NCI-H446 treated with DMSO at 0.1 percent for 48 hours (cell line): ENCODE data around the gene MDGA2.
"Not testable (repeated sequence)": the region's sequence is repeated elsewhere in the genome, so short reads cannot be mapped to it uniquely, and the experiment has no call there.

Source experiments
- DNase-seq: peaks from one replicate; lab custom pipeline; 2025; lab: John Stamatoyannopoulos, UW

Gene MDGA2

DNA sequence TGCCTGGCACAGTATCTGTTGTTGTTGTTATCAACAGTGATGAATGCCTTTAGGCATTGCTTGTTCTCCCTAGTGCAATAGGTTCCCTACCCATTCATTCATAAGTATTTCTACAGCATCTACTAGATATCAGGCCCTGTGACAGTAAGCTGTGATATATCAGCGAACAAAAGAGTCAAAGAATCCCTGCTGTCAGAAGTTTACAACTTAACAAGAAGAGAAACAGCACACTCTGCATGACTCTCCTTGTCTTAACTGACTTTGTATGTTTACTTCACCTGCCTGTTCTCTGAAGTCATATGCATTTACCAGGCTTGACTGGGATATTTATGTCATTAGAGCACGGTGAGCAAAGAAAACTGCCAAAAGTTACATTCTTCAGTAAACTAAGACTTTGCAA lies 571.6 kb downstream of the MDGA2 start:
- no peak for DNase-seq

DNA sequence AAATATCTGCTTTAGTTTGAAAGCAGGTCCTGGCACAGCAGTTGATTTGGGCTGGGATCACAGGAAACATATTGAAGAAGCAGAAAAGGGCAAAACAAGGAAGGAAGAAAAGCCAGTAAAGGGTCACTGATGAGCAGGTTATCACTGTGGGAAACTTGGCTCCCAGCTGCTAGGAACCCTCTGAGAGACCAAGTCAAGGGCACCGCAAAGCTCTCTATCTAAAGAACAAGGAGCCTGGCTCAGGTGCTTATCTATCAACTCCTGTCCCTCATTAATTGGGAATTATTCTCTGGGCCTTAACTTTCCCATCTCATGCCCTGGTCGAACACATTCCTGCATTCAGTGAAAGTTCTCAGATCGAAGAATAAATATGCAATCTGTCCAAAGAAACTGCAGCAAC lies 572.9 kb downstream of the MDGA2 start:
- no peak for DNase-seq

DNA sequence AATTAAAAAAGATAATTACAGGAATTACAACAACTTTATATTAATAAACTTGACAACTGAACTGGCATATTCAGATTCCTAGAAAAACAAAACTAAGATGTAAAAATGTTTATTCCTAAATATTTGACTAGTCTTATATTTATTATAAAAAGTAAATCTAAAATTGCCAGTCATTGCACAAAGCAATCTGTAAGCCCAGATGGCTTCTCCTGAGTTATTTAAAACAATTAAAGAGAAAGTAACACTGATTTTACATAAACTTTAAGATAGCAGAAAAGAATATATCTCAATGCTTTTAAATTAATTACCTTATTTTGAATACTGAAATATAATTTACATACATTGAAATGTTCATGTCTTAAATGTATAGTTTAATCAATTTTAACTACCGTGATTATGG lies 589.7 kb downstream of the MDGA2 start:
- no peak for DNase-seq

DNA sequence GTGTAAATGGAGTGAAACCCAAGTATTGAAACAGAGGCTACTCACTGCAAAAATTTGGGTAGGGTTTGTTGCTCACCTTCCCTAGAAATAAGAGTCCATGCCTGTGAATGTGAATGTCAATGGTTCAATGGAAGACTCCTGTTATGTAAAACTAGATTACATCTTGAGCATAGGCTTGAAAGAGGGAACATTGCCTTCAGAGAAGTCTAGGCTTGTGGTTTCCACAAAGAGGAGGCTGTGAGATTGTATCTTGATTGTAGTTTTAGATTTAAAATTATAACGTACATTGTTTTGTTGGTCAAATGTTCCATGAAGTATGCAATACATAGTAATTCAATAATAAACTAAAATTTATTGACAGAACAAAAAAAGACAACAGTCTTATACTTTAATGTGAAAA lies 610.1 kb downstream of the MDGA2 start:
- no peak for DNase-seq

DNA sequence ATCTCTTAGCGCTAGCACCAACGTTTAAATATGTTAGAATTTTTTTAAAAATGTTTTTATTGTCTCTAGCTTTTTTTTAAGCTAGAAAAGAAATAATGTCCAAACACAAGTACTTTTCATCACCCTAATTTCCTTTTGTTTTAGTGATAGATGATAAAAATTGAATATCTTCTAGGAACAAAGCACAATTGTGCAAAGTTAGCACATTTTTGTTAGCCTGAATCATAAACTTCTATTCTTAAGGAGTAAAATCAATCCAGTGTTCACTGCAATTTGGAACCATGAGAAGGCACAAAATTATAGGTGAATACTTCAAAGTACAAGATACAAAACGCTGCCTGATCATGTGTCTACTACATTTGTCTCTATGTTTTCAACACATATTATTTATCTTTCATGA lies 615.4 kb downstream of the MDGA2 start:
- DNase-seq = no peak

DNA sequence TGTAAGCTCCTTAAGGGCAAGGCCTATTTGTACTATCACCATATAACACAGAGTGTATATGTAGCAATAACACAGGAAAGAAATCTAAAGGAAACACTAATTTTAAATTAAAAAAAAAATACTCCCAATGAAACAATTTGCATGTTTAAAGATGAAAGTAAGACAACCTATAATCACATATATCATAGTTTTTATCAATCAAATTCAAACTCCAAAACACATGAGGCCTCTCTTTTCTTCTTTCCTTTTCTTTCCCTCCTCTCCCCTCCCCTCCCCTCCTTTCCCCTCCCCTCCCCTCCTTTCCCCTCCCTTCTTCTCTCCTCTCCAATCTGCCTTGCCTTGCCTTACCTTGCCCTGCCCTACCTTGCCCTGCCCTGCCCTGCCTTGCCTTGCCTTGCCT lies 618.0 kb downstream of the MDGA2 start:
- DNase-seq = no peak

DNA sequence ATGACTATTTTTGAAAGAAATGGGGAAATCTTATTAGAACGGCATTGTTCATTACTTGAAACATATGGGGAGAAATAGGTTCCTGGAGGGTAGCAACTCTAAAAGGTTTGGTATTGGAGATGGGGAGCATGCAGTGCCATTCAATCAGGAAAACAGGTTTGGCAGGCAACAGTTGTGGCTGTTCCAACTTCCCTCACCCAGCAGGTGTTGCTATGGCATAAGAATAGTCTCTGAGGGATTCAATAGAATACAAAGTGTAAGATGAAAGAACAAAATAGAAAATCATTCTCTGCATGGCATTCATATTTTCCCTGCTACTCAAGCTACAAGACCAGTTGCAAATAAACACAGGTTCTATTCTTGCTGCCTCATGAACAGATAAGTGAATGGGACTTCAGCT lies 630.6 kb downstream of the MDGA2 start:
- no peak for DNase-seq

DNA sequence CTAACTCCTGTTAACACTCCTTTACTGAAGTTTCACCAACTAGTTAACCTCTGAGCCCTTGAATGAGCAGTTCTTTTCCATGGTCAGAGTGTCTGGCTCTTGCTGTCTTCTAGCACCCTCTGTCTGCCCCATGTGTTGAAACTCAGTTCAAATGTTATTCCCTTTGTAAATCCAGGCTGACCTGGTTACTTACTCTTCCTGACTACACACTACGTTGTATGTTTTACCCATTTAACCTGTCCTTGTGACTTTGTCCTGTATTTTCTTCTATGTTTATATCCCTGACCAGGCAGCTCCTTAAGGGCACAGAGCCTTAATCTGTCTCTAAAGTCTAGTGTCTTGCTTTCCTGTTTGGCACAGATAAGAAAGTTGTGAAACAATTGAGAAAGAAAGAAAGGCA lies 634.9 kb downstream of the MDGA2 start:
- DNase-seq = no peak

DNA sequence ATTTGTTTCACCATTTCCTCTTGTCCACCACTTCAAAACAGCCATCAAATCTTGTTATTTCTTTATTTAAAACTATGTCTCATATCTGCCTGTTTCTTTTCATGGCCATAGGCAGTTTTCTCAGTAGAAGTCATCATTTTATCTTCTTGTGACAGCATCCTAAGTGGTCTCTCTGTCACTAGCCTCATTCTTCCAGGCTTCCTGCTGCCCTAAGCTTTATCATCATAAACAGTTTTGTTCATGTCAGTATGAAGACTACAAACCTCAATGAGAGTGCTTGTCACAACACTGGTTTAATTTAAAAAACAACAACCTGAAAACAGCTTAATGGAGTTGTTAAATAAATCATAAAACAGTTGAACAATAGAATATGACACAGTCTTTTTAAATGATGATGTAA lies 636.1 kb downstream of the MDGA2 start:
- no peak for DNase-seq

DNA sequence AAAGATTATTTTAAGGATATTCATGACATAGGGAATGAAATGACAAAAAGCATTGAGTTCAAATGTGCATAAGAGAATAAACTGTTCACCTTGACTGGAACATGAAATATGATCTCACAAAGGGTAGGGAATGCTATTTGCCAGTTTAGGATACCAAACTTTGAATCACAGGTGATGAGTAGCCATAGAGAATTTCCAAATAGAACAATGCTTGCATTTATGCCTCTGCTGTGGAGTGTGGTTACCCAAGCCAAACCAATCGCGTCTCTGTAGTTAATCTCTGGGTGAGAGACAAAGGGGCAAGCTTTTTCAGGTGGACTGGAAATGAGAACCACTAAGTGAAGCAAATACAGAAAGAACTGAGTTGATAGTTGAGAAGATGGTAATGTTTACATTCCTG lies 652.7 kb downstream of the MDGA2 start:
- DNase-seq = no peak

DNA sequence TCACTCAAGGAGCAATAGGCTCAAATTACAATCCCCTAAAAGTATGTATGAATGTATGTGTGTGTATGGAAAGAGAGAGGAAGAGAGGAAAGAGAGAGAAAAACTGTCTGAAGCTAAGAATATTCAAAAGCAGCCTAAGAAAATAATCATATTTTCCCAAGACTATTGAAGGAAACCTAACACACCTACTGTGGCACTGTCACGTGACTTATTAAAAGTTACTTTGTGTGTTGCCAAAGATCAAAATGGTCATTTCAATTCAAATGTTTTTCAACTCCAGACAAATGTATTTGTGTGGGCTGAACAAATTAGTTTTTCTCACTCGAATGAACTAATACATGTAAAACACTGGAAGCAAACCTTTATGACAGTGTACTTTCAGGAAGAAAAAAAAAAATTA lies 654.9 kb downstream of the MDGA2 start:
- no peak for DNase-seq

DNA sequence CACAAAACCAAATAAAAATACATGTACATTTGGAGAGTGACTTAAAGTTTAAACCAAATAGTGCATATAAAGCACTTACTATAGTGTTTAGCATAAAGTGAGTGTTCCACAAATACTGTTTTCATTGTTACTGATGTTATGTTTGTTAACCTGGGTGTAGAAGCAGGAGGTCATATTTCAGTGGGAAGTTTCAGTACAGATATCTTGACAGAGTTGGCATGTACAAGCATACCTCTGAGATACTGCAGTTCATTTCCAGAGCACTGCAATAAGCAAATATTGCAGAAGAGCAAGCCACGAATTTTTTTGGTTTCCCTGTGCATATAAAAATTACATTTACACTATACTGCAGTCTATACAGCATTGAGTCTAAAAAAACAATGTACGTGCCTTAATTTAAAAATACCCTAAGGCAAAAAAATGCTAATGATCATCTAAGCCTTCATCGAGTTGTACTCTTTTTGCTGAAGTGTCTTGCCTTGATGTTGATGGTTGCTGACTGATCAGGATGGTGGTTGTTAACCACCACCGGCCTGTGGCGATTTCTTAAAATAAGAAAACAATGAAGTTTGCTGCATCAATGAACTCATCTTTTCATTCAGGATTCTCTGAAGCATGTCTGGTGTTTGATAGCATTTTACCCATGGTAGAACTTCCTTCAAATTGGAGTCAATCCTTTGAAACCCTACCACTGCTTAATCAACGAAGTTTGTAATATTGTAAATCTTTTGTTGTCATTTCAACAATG lies 662.7 kb downstream of the MDGA2 start:
- no peak for DNase-seq

DNA sequence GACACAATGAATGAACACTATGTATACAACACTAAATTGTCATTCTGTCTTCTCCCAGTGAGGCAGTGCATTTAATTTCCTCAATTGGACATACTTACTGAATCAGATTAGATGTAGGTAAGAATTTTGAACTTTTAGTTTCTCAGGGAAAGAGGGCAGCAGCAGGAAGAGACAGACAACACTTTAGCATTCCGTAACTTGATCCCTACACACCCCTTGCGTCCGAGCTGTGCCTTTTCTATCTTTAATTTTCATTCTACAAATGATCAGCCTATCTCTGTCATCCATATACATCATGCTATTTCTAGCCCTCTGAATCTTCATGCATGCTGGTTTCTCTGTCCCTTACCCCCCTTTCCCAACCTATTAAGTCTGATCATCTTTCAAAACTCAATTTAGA lies 665.8 kb downstream of the MDGA2 start:
- no peak for DNase-seq

DNA sequence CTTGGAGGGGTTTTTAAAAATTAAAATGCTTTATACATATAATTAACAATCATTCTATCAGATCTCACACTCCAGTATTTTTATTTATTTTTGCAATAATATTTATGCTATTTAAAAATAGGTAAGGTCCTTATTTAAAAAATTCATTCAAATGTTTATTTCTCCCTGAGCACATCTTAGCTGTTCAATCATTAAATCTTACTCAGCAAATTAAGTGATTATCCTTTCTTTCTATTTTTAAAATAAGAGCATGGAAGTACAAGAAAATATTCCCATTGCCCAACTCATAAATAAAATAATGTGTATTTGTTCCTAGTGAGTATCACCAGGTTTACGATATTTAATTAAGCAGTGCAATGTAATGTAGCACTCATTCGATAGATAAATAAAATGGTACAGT lies 666.7 kb downstream of the MDGA2 start:
- no peak for DNase-seq

DNA sequence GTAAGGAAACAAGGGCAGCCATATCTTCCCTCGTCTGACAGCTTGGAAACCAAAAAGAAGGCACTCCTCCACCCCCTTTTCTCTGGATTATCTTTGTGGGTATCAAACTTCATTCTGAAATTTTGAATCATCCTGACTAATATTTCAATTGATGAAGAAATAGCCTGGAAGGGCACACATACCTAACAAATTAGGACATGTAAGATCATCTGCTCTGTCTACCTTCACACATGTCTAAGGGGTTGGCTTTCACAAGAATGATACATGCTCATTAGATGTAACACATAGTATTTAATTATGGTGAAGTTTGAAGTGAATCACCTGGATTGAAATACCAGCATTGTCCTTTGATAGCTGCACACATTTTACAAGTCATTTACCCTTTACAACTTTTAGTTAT lies 675.7 kb downstream of the MDGA2 start:
- DNase-seq = no peak

DNA sequence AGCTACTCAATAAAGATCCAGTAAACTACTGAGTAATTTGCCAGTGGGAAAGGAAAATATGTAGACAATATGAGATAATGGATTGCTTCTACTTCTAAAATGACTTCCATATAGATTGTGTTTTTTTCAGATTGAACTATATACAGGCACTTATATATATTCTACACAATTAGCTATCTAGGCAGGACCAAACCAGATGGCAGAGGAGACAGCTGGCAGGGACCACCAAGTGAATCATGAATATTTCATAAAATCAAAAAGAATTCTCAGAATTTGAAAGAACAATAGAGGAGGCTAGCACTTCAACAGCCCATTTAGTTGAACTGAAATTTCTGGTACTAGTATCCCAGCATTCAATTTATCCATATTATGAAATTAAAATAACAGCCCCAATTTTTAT lies 685.8 kb downstream of the MDGA2 start:
- DNase-seq = no peak

DNA sequence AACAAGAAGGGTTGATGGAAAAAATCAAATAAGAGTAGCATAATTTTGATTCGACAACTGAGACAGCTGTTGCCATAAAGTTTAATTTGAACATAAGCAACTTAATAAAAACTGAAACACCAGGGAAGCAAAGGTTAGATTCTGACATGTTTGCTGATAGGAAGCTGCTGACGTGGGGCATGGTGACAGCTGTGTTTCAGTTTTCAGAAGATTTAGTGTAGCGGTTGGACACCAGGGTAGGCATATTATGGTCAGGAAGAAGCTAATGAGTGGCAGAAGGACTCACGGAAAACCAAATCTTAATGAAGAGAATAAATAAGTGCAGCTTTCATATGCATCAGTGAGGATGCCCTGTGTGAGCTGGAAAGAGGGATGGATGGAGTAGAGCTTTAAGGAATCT lies 687.1 kb downstream of the MDGA2 start:
- no peak for DNase-seq

DNA sequence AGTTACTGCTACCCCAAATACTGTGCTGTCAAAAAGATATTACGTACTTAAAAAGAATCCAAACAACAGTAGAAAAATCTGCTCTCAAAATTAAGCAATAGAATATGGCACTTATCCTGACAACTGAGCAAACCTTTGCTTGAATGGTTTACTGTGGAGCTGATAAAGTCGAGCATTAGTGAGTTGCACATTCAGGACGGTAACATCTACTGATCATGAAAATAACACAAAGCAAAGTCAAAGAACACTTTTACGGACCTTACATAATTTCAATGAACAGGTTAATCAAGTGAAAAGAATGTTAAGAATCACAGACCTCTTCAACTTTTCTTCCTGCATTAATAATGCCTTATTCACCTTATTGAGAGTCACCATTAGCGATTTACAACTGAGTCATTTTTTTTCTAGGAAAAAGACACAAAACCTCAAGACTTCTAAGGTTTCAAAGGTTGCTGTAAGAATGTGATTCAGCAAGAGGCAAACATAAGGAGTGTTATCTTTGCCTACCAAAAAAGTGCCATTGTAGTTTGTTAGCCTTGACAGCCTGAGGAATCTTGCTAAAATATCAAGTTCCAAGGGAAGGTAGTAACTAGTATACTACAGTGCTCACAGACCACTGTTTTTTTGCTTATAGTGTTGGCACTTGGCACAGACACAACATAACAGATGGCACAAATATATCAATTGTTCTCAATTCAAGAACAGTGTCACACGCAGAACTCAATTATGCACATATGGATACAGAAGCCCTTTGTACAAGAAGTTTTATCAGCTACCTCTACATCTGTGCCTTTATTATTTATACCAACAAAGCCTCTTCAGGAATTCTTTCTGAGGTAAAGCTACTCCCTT lies 689.6 kb downstream of the MDGA2 start:
- DNase-seq = no peak

DNA sequence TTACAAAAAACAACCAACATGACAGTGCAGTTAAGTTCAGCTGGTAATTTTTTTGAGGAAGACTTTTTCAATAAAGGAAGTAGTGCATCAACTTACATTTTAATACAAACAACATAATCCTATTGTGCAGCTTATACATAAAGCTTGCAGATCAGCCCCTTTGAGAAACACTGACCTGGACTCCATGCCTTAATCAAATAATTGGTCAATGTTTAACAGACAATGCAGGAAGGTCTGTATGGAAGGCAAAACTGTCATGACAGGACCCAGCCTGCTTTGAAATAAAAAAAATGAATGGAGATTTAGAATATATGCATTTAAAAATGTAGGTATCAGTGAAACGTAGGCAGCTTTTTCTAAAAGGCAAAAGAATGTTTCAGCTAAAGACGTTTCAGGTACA lies 702.1 kb downstream of the MDGA2 start:
- no peak for DNase-seq

DNA sequence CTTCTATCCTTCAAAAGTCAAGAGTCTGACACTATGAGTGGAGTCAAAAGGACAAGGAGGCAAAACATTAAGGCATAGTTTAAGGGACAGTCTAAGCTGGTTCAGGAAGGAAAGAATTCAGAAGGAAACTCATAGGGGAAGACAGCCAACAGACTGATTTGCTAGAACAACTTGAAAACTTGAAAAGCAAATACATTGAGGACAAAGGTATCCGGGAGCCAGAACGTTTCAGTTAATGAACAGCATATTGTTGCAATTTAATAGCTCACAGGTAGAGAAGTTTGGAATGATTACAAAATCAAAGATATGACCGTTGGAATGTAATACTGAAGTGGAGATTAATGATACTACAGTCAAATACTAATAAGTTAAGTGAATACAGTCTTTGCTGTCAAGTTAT lies 711.0 kb downstream of the MDGA2 start:
- DNase-seq = no peak

DNA sequence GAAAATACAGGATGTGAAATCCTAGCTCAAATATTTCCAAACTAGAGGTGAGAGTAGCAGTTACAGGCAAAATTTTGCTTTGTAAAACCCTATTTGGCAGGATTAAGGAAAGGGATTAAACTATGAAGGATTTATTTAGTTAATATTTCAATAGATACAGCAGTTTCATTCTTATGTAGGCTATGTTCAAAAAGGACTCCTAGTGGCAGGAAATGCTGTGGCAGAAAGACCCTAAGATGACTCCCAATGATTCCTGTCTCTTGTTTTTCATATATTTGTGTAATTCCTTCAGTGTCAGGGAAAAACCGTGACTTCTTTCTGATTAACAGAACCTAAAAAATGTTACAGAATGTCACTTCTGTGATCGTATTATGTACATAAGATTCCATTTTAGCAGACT lies 724.3 kb downstream of the MDGA2 start:
- DNase-seq = no peak

DNA sequence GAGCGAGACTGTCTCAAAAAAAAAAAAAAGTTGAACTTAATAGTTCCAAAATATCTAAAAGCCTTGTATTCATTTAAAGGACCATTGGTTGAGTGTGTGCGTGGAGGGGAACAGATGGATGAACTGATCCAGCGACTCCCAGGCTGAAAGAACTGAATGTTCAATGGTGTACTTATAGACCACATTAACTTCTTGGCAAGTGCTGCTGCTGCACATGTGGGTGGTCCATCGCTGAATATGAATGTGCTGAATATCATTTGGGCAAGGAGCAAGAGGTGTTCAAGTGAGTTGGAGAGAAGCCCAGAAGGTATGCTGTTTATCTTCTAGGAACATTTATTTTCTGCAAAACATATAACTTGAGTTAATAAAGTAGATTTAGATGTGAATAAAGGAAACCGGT lies 734.8 kb downstream of the MDGA2 start:
- no peak for DNase-seq

DNA sequence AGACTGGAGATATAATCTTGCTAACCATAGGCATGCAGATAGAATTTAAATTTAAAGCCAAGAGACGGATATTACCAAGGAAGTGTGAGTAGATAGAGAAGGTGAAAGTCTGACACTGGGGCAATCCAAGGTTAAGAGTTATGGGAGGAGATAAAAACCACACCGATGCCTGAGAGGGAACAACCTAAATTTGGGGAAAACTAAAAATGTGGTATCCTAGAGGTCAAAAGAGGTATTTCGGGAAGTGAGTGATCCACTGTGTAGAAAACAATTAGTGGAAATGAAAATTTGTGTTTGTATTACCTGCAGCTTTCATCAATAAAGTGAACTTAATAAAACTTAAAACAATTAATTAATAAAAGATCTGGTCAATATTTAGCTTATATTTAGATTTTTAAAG lies 754.9 kb downstream of the MDGA2 start:
- no peak for DNase-seq

DNA sequence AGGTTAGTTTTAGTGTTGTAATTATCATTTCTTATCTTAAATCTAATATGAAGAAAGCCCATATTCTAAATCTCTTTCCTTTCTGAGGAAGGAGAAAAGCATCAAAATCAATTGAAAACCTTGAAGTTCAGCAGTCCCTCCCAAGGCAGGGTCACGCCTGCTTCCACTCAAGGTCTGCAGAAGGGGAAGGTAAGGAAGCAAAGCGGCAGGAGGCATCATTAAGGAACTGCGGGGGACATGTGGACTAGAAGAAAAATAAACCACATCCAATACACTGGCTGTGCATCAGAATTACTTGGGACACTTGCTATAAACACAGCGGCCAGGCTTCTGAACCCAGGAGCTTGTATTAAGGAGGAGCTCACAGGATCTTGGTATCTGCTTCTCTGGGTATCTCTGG lies 759.9 kb downstream of the MDGA2 start:
- DNase-seq = not testable (repeated sequence)
